HepG2 (cell line): ENCODE measurements around the gene RNU6-8. TPM values are rescaled to one million over a fixed set of nuclear protein-coding genes. Genes with fewer than 3 reads are reported as not detected.

ENCODE experiments used
- AKNA ChIP-seq: sonication (generic); formaldehyde crosslinking; IDR thresholded peaks from 2 replicates; pipeline ENCODE4 v1.4.0; 2020; ENCODE audit warnings: missing genetic modification reagents, borderline replicate concordance
- CREB3 ChIP-seq: sonication (generic); formaldehyde crosslinking; IDR thresholded peaks from 2 replicates; pipeline ENCODE4 v1.5.0; 2020; ENCODE audit warnings: missing genetic modification reagents
- DDIT3 ChIP-seq: sonication (generic); formaldehyde crosslinking; IDR thresholded peaks from 2 replicates; pipeline ENCODE4 v1.4.0; 2020; ENCODE audit warnings: mild to moderate bottlenecking, missing genetic modification reagents
- ELF4 ChIP-seq: sonication (generic); formaldehyde crosslinking; IDR thresholded peaks from 2 replicates; pipeline ENCODE4 v1.5.0; 2020; ENCODE audit warnings: missing genetic modification reagents, mild to moderate bottlenecking, moderate library complexity, borderline replicate concordance
- ESRRA ChIP-seq: sonication (generic); formaldehyde crosslinking; IDR thresholded peaks from 2 replicates; pipeline ENCODE4 v1.5.1; 2020; ENCODE audit warnings: mild to moderate bottlenecking, low read depth, missing genetic modification reagents
- ETV5 ChIP-seq: IDR thresholded peaks from 2 replicates; pipeline ENCODE4 v1.6.1; 2018; ENCODE audit warnings: missing biosample characterization, missing genetic modification reagents, inconsistent platforms, borderline replicate concordance
- KDM5B ChIP-seq: sonication (generic); formaldehyde crosslinking; IDR thresholded peaks from 2 replicates; pipeline ENCODE4 v1.4.0; 2020; ENCODE audit warnings: missing genetic modification reagents, mild to moderate bottlenecking, borderline replicate concordance
- MTF2 ChIP-seq: sonication (generic); formaldehyde crosslinking; IDR thresholded peaks from 2 replicates; pipeline ENCODE4 v1.5.0; 2020; ENCODE audit warnings: missing genetic modification reagents, borderline replicate concordance
- MYPOP ChIP-seq: sonication (generic); formaldehyde crosslinking; IDR thresholded peaks from 2 replicates; pipeline ENCODE4 v1.8.1; 2023; ENCODE audit warnings: mild to moderate bottlenecking, moderate library complexity, missing genetic modification reagents
- PBX3 ChIP-seq: sonication (generic); formaldehyde crosslinking; IDR thresholded peaks from 2 replicates; pipeline ENCODE4 v1.8.1; 2023; ENCODE audit warnings: missing genetic modification reagents, inconsistent platforms, borderline replicate concordance
- RFX1 ChIP-seq: fragments of 450-650 bp; IDR thresholded peaks from 2 replicates; pipeline ENCODE4 v1.6.1; 2017
- USF2 ChIP-seq, 2 experiments: sonication (generic) in 1 of 2; formaldehyde crosslinking in 1 of 2; IDR thresholded peaks; 2 replicates each; pipeline versions ENCODE4 v1.5.1 to v1.6.1; 2011 to 2020; ENCODE audit warnings: borderline replicate concordance in 1 of 2, low read depth in 1 of 2, low read length in 1 of 2, mild to moderate bottlenecking in 1 of 2, missing genetic modification reagents in 1 of 2, moderate library complexity in 1 of 2
- ZBTB21 ChIP-seq: sonication (generic); formaldehyde crosslinking; IDR thresholded peaks from 2 replicates; pipeline ENCODE4 v1.4.0; 2020; ENCODE audit warnings: missing genetic modification reagents
- ZNF12 ChIP-seq: sonication (generic); formaldehyde crosslinking; IDR thresholded peaks from 2 replicates; pipeline ENCODE4 v1.5.0; 2020; ENCODE audit warnings: missing genetic modification reagents
- ZNF367 ChIP-seq: sonication (generic); formaldehyde crosslinking; IDR thresholded peaks from 2 replicates; pipeline ENCODE4 v1.4.0; 2020; ENCODE audit warnings: missing genetic modification reagents, borderline replicate concordance
- polyA plus RNA-seq, 8 experiments: library from polyadenylated mRNA; depleted of rRNA in 3 of 8; stranded (reverse) in 7 of 8; unstranded in 1 of 8; fragments of >200 nt; fragmentation: Illumina TruSeq in 4 of 8; extraction: Trizol in 4 of 8; gene quantifications; 2 replicates each; pipeline versions ENCODE4 v1.2.1 to v1.2.3, GENCODE V29; 2011 to 2016; ENCODE audit warnings: low read depth in 4 of 8, missing spikeins in 1 of 8, mixed read lengths in 1 of 8; ENCODE audit not compliant: insufficient read depth in 1 of 8
- total RNA-seq, 5 experiments: library from RNA; depleted of rRNA; stranded (reverse); fragments of >200 nt; fragmentation: Illumina TruSeq; extraction: Trizol; gene quantifications; 2 replicates each; pipeline ENCODE4 v1.2.3, GENCODE V29; 2016; ENCODE audit warnings: low read depth in 1 of 5

The RNU6-8 gene
- total and polyA plus RNA-seq, 2 of the 13 experiments (the other 11 are each of a cell fraction or from before 2014, with no cell fraction given) = under 0.01 TPM; not detected in 1

GRCh38 chr14:32200368-32201192 is 2.5 kb downstream of the RNU6-8 start (continued):
- no peak for TF ChIP-seq ZNF12 (CRISPR knock-in tag)
- TF ChIP-seq AKNA (CRISPR knock-in tag) = no peak
- peak; percentile 67; the same call in 1 of the 2 replicates for TF ChIP-seq ELF4 (CRISPR knock-in tag)
- 0 out of 2 replicates have a peak, but pooled peaks have one; percentile 22 for TF ChIP-seq CREB3 (CRISPR knock-in tag)
- no peak for TF ChIP-seq PBX3 (CRISPR knock-in tag)
- TF ChIP-seq ESRRA = no peak
- TF ChIP-seq MTF2 (CRISPR knock-in tag) = peak; percentile 55; the same call in 1 of the 2 replicates
- TF ChIP-seq ZBTB21 (CRISPR knock-in tag) = 0 out of 2 replicates have a peak, but pooled peaks have one; percentile 54
- TF ChIP-seq RFX1 = no peak
- no peak for TF ChIP-seq KDM5B (CRISPR knock-in tag)
- 0 out of 2 replicates have a peak, but pooled peaks have one; percentile 27 for TF ChIP-seq DDIT3 (CRISPR knock-in tag)
- no peak for TF ChIP-seq USF2 (IDR thresholded peaks at IDR 0.05; ENCODE audit: low read depth, low read length)
- 0 out of 2 replicates have a peak, but pooled peaks have one; percentile 33 for TF ChIP-seq USF2 (CRISPR knock-in tag; IDR thresholded peaks at IDR 0.05; ENCODE audit: borderline replicate concordance)
- TF ChIP-seq ETV5 (CRISPR knock-in tag) = no peak
- TF ChIP-seq ZNF367 (CRISPR knock-in tag) = 0 out of 2 replicates have a peak, but pooled peaks have one; percentile 2
- no peak for TF ChIP-seq MYPOP (CRISPR knock-in tag)
